Spleen (tissue), 11 donors: ENCODE data around the gene FAM83G. TPM values are rescaled to one million over a fixed set of nuclear protein-coding genes. Genes with fewer than 3 reads are reported as not detected.

ENCODE experiments used
- DNase-seq: peaks from one replicate; pipeline ENCODE4 v3.0.0-alpha.2; 2020
- H3K27ac ChIP-seq, 8 donors: fragments of 200-600 bp; sonication (generic) in 7 of 8; 1 replicate in 4 of 8; 2 replicates in 4 of 8; pipeline versions ENCODE4 v1.5.0 to v1.8.0; 2016 to 2021; ENCODE audit warnings: inconsistent platforms in 4 of 8, mild to moderate bottlenecking in 4 of 8, moderate library complexity in 1 of 8
- H3K27me3 ChIP-seq, 7 donors: fragments of 200-600 bp; sonication (generic) in 6 of 7; replicated peaks in 1 of 7; 1 replicate in 4 of 7; 2 replicates in 3 of 7; pipeline versions ENCODE4 v1.5.0 to v1.8.0; 2016 to 2021; ENCODE audit warnings: inconsistent platforms in 3 of 7, mild to moderate bottlenecking in 1 of 7
- H3K36me3 ChIP-seq, 6 donors: fragments of 200-600 bp; sonication (generic) in 5 of 6; 1 replicate in 4 of 6; 2 replicates in 2 of 6; pipeline versions ENCODE4 v1.5.0 to v1.8.0; 2016 to 2021; ENCODE audit warnings: inconsistent platforms in 2 of 6
- H3K4me1 ChIP-seq, 6 donors: fragments of 200-600 bp; sonication (generic) in 5 of 6; 1 replicate in 3 of 6; 2 replicates in 3 of 6; pipeline versions ENCODE4 v1.5.0 to v1.8.0; 2016 to 2021; ENCODE audit warnings: inconsistent platforms in 3 of 6
- H3K4me3 ChIP-seq, 8 donors: fragments of 200-600 bp; sonication (generic) in 7 of 8; 1 replicate in 4 of 8; 2 replicates in 4 of 8; pipeline versions ENCODE4 v1.5.0 to v1.8.0; 2016 to 2021; ENCODE audit warnings: inconsistent platforms in 4 of 8, mild to moderate bottlenecking in 4 of 8, moderate library complexity in 2 of 8
- H3K9me3 ChIP-seq, 8 donors: fragments of 200-600 bp; sonication (generic) in 7 of 8; 1 replicate in 4 of 8; 2 replicates in 4 of 8; pipeline versions ENCODE4 v1.5.0 to v1.8.0; 2016 to 2021; ENCODE audit warnings: inconsistent platforms in 4 of 8
- POLR2A ChIP-seq, 3 donors: fragments of 450-650 bp; IDR thresholded peaks; one replicate each; pipeline ENCODE4 v1.5.1; 2017; ENCODE audit warnings: antibody characterized with exemption in 3 of 3, mild to moderate bottlenecking in 1 of 3
- POLR2AphosphoS5 ChIP-seq, 3 donors: sonication (generic); formaldehyde crosslinking; IDR thresholded peaks; one replicate each; pipeline ENCODE4 v1.5.1; 2017; ENCODE audit warnings: antibody characterized with exemption in 3 of 3
- WGBS, 5 donors: extraction: QIAGEN DNeasy Blood & Tissue Kit in 3 of 5; methylation state at CpG; one replicate each; pipeline versions ENCODE4 v1.1.5 to v1.1.7; 2013 to 2018; 5-methylcytosine and 5-hydroxymethylcytosine counted together
- intact Hi-C: fragments of 100-400 bp; cut with DNase I; formaldehyde crosslinking; loops from one replicate; pipeline ENCODE4 v1.15.0; 2023; ENCODE audit warnings: low total_unique reads
- polyA plus RNA-seq, 3 donors: library from polyadenylated mRNA; stranded (reverse); fragments of 200-250 nt; gene quantifications; one replicate each; pipeline ENCODE4 v1.2.1, GENCODE V29; 2013
- total RNA-seq, 7 donors: library from RNA; depleted of rRNA in 3 of 7; stranded (reverse); fragments of >200 nt in 3 of 7; fragmentation: NEBNext Ultra II Directional in 4 of 7; extraction: Animal tissue kit (Norgen Biotek cat#: 25700) in 4 of 7; gene quantifications; one replicate each; pipeline versions ENCODE4 v1.1.0 to v1.2.1, GENCODE V29; 2016 to 2021
- TF ChIP-seq, protein P1 (sequence below), 11 experiments: fragments of 200-600 bp in 7 of 11; fragments of 450-650 bp in 4 of 11; sonication (generic) in 4 of 11; IDR thresholded peaks in 8 of 11; conservative IDR thresholded peaks in 3 of 11; 1 replicate in 7 of 11; 2 replicates in 4 of 11; pipeline versions ENCODE4 v1.4.0 to v1.8.0; 2016 to 2021; ENCODE audit warnings: antibody characterized with exemption in 11 of 11, inconsistent platforms in 4 of 11, mild to moderate bottlenecking in 1 of 11
- donor health status: healthy with polysubstance abuse.
- donor health status: DM: no; HTN: no; CAD: no; lungs with moderate emphysema.
- donor health status: DM: no; HTN: no; CAD: no.
- donor health status: Bipolar disorder and iron deficiency.
- donor health status: healthy.
- donor health status: DM: no; HTN: no; CAD: no.
- donor health status: DM: yes; HTN: yes; CAD: no.

FAM83G gene
- total and polyA plus RNA-seq, 10 donors, result 1.3 to 5.4 (median 4.6) TPM

GRCh38 chr17:18993905-18994526 lies 10.5 kb downstream of the FAM83G start:
- H3K9me3 ChIP-seq, result peaks cover 0 to 19% (median 10%) of the 10 kb centered on the region in 8 donors
- H3K4me1 ChIP-seq, result peaks cover 14 to 26% (median 18%) of the 10 kb centered on the region in 6 donors
- intact Hi-C loops, result no loop called here
- DNase-seq, result no peak
- 83 to 86% (median 84%) methylated on average over 16 of the region's 16 CpGs for WGBS, 5 donors
- H3K27me3 ChIP-seq, result no peaks in the 10 kb centered on the region
- H3K36me3 ChIP-seq, result peaks cover 0 to 14% (median 0%) of the 10 kb centered on the region in 6 donors
- TF ChIP-seq POLR2A (IDR thresholded peaks at IDR 0.05) (no peak), POLR2AphosphoS5 (IDR thresholded peaks at IDR 0.05) (no peak)
- TF ChIP-seq, protein P1, sequence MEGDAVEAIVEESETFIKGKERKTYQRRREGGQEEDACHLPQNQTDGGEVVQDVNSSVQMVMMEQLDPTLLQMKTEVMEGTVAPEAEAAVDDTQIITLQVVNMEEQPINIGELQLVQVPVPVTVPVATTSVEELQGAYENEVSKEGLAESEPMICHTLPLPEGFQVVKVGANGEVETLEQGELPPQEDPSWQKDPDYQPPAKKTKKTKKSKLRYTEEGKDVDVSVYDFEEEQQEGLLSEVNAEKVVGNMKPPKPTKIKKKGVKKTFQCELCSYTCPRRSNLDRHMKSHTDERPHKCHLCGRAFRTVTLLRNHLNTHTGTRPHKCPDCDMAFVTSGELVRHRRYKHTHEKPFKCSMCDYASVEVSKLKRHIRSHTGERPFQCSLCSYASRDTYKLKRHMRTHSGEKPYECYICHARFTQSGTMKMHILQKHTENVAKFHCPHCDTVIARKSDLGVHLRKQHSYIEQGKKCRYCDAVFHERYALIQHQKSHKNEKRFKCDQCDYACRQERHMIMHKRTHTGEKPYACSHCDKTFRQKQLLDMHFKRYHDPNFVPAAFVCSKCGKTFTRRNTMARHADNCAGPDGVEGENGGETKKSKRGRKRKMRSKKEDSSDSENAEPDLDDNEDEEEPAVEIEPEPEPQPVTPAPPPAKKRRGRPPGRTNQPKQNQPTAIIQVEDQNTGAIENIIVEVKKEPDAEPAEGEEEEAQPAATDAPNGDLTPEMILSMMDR (IDR thresholded peaks at IDR 0.05 in 8 of 11, conservative IDR thresholded peaks at IDR 0.05 in 3 of 11), result no peak
- no peak overlapping the region for H3K27ac ChIP-seq
- H3K4me3 ChIP-seq, result no peak overlapping the region

DNA sequence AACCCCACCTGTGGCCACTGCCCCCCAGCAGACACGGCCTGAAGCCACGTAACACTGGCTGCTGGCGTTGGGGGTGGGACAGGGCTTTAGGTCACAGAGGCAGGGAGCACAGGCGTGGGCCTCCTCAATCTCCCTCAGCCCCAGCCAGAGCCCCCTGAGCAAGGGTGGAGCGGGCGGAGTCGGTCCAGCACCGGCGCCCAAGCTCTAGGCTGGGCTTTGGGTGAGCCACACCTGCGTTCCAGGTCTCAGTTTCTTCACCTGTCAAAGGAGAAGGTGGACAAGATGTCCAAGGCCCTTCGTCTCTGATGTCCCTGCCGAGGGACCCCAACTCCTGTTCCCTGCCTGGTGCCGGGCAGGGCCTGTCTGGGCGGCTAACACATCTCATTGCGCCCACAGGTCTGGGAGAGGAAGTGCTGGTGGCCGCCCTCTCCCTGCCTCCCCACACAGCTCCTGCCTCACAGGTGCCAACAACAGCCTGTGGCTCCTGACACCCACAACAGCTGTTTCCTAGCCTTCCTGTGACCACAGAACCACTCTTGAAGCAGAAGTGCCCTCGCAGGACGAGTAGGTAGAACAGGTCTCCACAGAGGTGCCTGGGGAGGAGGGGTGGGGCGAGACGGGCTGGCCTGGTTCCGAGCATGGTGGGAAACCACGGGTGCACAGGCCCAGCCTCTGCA lies 12.0 kb downstream of the FAM83G start:
- TF ChIP-seq, protein P1 (IDR thresholded peaks at IDR 0.05 in 8 of 11, conservative IDR thresholded peaks at IDR 0.05 in 3 of 11), result no peak
- no peak for TF ChIP-seq POLR2A (IDR thresholded peaks at IDR 0.05)
- TF ChIP-seq POLR2AphosphoS5 (IDR thresholded peaks at IDR 0.05), result peak; percentile 73 to 91 (median 88)
- H3K9me3 ChIP-seq, result peaks cover 0 to 19% (median 10%) of the 10 kb centered on the region in 8 donors
- H3K4me1 ChIP-seq, result peaks cover 14 to 26% (median 18%) of the 10 kb centered on the region in 6 donors
- 31 to 58% (median 51%) methylated on average over 8 to 22 of the region's 22 CpGs for WGBS, 5 donors
- intact Hi-C loops, result no loop called here
- H3K27ac ChIP-seq, result peak overlapping the region in 1 of 8 donors; percentile 30
- peaks cover 0 to 26% (median 0%) of the 10 kb centered on the region in 6 donors for H3K36me3 ChIP-seq
- peak; percentile 88 for DNase-seq
- H3K27me3 ChIP-seq, result no peaks in the 10 kb centered on the region
- H3K4me3 ChIP-seq, result peak overlapping the region in 1 of 8 donors; percentile 21

DNA sequence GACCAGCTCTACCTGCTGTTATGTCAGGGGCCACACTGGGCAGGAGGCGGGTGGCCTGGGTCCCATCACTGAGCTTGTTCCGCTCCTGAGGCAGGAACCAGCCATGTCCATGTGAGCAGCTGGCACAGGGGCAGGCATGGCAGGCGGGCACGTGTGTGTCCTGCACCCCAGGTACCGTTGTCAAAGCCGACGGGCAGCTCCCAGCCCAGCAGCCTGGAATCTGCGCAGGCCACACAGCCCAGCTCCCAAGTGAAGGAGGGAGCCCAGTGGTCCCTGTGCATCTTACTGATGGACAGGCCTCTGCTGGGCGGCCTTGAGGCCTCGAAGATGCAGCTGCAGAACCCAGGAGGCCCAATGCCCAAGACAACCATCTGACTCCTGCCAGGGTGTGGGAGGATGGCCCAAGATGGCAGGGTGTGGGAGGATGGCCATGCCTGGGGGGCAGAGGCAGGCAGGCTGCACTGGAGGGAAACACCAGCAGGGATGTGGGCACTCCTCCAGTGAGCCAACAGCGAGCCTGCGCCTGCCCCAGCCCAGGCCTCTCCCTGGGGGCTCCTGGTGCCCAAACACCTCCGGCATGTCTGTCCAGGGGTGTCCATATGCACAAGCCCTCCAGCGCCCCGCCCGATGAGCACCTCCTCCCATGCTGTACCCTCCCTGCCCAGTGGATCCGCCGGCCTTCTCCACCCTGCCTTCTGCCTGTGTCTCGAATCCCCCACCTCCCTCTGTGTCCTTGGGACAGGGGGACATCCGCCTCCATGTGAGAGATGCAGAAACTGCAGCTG lies 12.8 kb downstream of the FAM83G start:
- H3K4me3 ChIP-seq, result no peak overlapping the region
- no peak for DNase-seq
- H3K4me1 ChIP-seq, result peaks cover 14 to 26% (median 18%) of the 10 kb centered on the region in 6 donors
- no peak overlapping the region for H3K27ac ChIP-seq
- intact Hi-C loops, result no loop called here
- 92 to 96% (median 94%) methylated on average over 15 to 20 of the region's 20 CpGs for WGBS, 5 donors
- peaks cover 0 to 27% (median 0%) of the 10 kb centered on the region in 6 donors for H3K36me3 ChIP-seq
- TF ChIP-seq POLR2AphosphoS5 (IDR thresholded peaks at IDR 0.05) (no peak), POLR2A (IDR thresholded peaks at IDR 0.05) (no peak)
- TF ChIP-seq, protein P1 (IDR thresholded peaks at IDR 0.05 in 8 of 11, conservative IDR thresholded peaks at IDR 0.05 in 3 of 11), result no peak
- peaks cover 0 to 19% (median 10%) of the 10 kb centered on the region in 8 donors for H3K9me3 ChIP-seq
- H3K27me3 ChIP-seq, result no peaks in the 10 kb centered on the region
